ENCODE data around the gene DSG2. TPM values are rescaled to one million over a fixed set of nuclear protein-coding genes. Genes with fewer than 3 reads are reported as not detected.

DSG2 gene
- total RNA-seq, 4 donors from 2014 or later = 7.3 to 18.8 (median 9.7) TPM

GRCh38 chr18:31551883-31552282 lies 53.9 kb downstream of the DSG2 start:
- intact Hi-C loops (cut with DNase I) = loop anchor here (10.0 kb wide), 1 partner anchor 263 kb away; no protein-coding TSS in a partner anchor
- Histone ChIP-seq H3K4me1 (no peaks in the 10 kb centered on the region), H3K36me3 (no peaks in the 10 kb centered on the region), H3K9me3 (no peaks in the 10 kb centered on the region), H3K27me3 (no peaks in the 10 kb centered on the region), H3K27ac (no peak overlapping the region), H3K4me3 (no peak overlapping the region)
- no peak for DNase-seq
- TF ChIP-seq CTCF (IDR thresholded peaks at IDR 0.05) = no peak
- TF ChIP-seq POLR2A (IDR thresholded peaks at IDR 0.05) = no peak
- 77 to 85% methylated on average over 3 of the region's 3 CpGs for WGBS, 2 donors

- WGBS, 2 donors = 38 to 47% methylated on average over 6 of the region's 6 CpGs
- TF ChIP-seq POLR2A (IDR thresholded peaks at IDR 0.05) (no peak), CTCF (IDR thresholded peaks at IDR 0.05) (no peak)
- Histone ChIP-seq H3K4me3 (no peak overlapping the region), H3K27ac (no peak overlapping the region), H3K9me3 (no peaks in the 10 kb centered on the region), H3K4me1 (no peaks in the 10 kb centered on the region), H3K36me3 (no peaks in the 10 kb centered on the region), H3K27me3 (peaks cover 0 to 4% (median 0%) of the 10 kb centered on the region in 4 donors)
- no peak for DNase-seq
- intact Hi-C loops (cut with DNase I) = loop anchor here (10.0 kb wide), 1 partner anchor 261 kb away; no protein-coding TSS in a partner anchor
Observed at GRCh38 chr18:31553800-31554199, 55.8 kb downstream of the DSG2 start.

- intact Hi-C loops (cut with DNase I) = loop anchor here (5.0 to 10.0 kb wide), 2 partner anchors 168 to 260 kb away; no protein-coding TSS in a partner anchor
Observed at GRCh38 chr18:31554776-31555175, 56.8 kb downstream of the DSG2 start.

GRCh38 chr18:31555971-31556747 lies 58.2 kb downstream of the DSG2 start:
- Histone ChIP-seq H3K4me3 (no peak overlapping the region), H3K9me3 (no peaks in the 10 kb centered on the region), H3K4me1 (no peaks in the 10 kb centered on the region), H3K27me3 (peaks cover 0 to 4% (median 0%) of the 10 kb centered on the region in 4 donors), H3K36me3 (no peaks in the 10 kb centered on the region), H3K27ac (no peak overlapping the region)
- DNase-seq = no peak
- no peak for TF ChIP-seq POLR2A (IDR thresholded peaks at IDR 0.05)
- peak; percentile 59 to 83 (median 75) for TF ChIP-seq CTCF (IDR thresholded peaks at IDR 0.05)
- intact Hi-C loops (cut with DNase I) = loop anchor here (5.0 to 10.0 kb wide), 2 partner anchors 166 to 259 kb away; no protein-coding TSS in a partner anchor
- WGBS, 2 donors = 12 to 17% methylated on average over 7 of the region's 7 CpGs

More at GRCh38 chr18:31554776-31555175, 56.8 kb downstream of the DSG2 start:
- no peaks in the 10 kb centered on the region for H3K4me1 ChIP-seq
- 71 to 73% methylated on average over 5 of the region's 5 CpGs for WGBS, 2 donors
- H3K4me3 ChIP-seq = no peak overlapping the region
- no peak for DNase-seq
- no peak for TF ChIP-seq CTCF (IDR thresholded peaks at IDR 0.05)
- no peak for TF ChIP-seq POLR2A (IDR thresholded peaks at IDR 0.05)
- H3K27me3 ChIP-seq = peaks cover 0 to 4% (median 0%) of the 10 kb centered on the region in 4 donors
- no peaks in the 10 kb centered on the region for H3K36me3 ChIP-seq
- no peaks in the 10 kb centered on the region for H3K9me3 ChIP-seq
- no peak overlapping the region for H3K27ac ChIP-seq

GRCh38 chr18:31557446-31557845 lies 59.5 kb downstream of the DSG2 start:
- DNase-seq = no peak
- TF ChIP-seq CTCF (IDR thresholded peaks at IDR 0.05) = peak in 1 of 6 experiments; percentile 19
- no peak for TF ChIP-seq POLR2A (IDR thresholded peaks at IDR 0.05)
- Histone ChIP-seq H3K27ac (no peak overlapping the region), H3K4me3 (no peak overlapping the region), H3K9me3 (no peaks in the 10 kb centered on the region), H3K36me3 (no peaks in the 10 kb centered on the region), H3K4me1 (no peaks in the 10 kb centered on the region), H3K27me3 (peaks cover 0 to 4% (median 0%) of the 10 kb centered on the region in 4 donors)
- intact Hi-C loops (cut with DNase I) = loop anchor here (5.0 to 10.0 kb wide), 2 partner anchors 165 to 257 kb away; no protein-coding TSS in a partner anchor
- WGBS, 2 donors = 86 to 93% methylated on average over 3 of the region's 3 CpGs
